Stimulated activated naive CD8-positive, alpha-beta T cell treated with anti-CD3 and anti-CD28 coated beads, Interleukin-15, Interleukin-2, amounts not matched to agents 100 ng/mL and 50 ng/mL, for 24 hours (primary cell): ENCODE measurements around the gene C5orf47.

Source experiments
- H3K27ac Mint-ChIP-seq: one replicate; pipeline ENCODE4 v1.8.0; 2021; ENCODE audit warnings: mild to moderate bottlenecking, mixed read lengths
- H3K27me3 Mint-ChIP-seq: one replicate; pipeline ENCODE4 v1.8.0; 2021; ENCODE audit warnings: mixed read lengths
- H3K36me3 Mint-ChIP-seq: one replicate; pipeline ENCODE4 v1.8.0; 2021; ENCODE audit warnings: low read depth, mixed read lengths
- H3K4me1 Mint-ChIP-seq: one replicate; pipeline ENCODE4 v1.8.0; 2021; ENCODE audit warnings: low read depth, mixed read lengths
- H3K4me3 Mint-ChIP-seq: one replicate; pipeline ENCODE4 v1.8.0; 2021; ENCODE audit warnings: mild to moderate bottlenecking, mixed read lengths
- H3K9me3 Mint-ChIP-seq: one replicate; pipeline ENCODE4 v1.8.0; 2021; ENCODE audit warnings: mixed read lengths

The C5orf47 gene

GRCh38 chr5:173963867-173964441 lies 25.0 kb upstream of the C5orf47 start:
- Mint-ChIP-seq H3K9me3 (no peaks in the 10 kb centered on the region), H3K27ac (no peak overlapping the region), H3K27me3 (no peaks in the 10 kb centered on the region), H3K4me1 (peaks cover 19% of the 10 kb centered on the region), H3K36me3 (peaks cover 3% of the 10 kb centered on the region), H3K4me3 (no peak overlapping the region)

DNA sequence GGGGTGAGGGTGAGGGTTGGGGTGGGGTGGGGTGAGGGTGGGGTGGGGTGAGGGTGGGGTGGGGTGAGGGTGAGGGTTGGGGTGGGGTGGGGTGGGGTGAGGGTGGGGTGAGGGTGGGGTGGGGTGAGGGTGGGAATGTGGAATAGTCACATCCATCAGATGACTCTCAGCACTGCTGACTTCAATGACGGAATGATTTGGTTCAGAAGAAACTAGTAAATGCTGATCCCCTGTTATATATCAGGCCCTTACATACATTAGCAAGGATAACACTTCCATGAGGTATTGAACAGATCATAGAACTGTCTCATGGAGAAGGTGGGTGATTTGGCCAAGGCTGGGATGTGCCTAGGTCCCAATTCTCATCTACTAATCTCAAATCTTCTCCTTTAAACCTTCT lies 24.5 kb upstream of the C5orf47 start:
- Mint-ChIP-seq H3K4me3 (no peak overlapping the region), H3K27ac (no peak overlapping the region), H3K36me3 (peaks cover 3% of the 10 kb centered on the region), H3K27me3 (no peaks in the 10 kb centered on the region), H3K4me1 (peaks cover 19% of the 10 kb centered on the region), H3K9me3 (no peaks in the 10 kb centered on the region)

- Mint-ChIP-seq H3K4me1 (peaks cover 19% of the 10 kb centered on the region), H3K36me3 (no peaks in the 10 kb centered on the region), H3K4me3 (no peak overlapping the region), H3K27ac (no peak overlapping the region), H3K9me3 (no peaks in the 10 kb centered on the region), H3K27me3 (peaks cover 4% of the 10 kb centered on the region)
Measured at GRCh38 chr5:173967241-173967640, 21.7 kb upstream of the C5orf47 start.

DNA sequence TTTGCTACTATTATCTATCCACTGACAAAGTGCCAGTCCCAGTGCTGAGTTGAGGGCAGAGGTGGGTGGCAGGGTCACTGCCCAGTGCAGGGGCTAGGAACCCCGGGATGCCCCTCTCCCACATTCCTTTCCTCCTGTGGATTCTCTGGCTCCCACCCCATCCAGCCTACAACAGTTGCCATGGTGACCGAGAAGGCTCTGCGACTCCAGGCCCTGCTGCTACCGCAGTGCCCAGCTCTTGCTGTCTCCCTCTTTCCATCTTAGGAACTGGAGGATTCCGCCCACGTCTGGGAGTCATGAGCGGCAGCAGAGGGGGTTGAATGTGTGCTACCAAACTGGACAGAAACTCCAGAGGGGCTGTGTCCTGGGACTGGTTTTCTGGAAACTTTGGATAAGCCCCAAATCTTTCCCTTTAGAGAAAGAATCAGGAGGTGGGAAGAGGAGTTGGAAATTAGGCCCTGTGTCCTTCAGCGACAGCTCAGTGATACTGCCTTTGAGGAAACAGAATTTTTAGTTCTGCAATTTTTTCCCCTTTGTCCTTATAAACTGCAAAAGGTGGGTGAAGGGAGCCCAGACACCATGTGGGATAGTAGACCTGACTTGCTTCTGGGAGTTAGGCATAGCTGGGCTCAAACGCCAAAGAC lies 20.7 kb upstream of the C5orf47 start:
- H3K27me3 Mint-ChIP-seq: peaks cover 4% of the 10 kb centered on the region
- peaks cover 19% of the 10 kb centered on the region for H3K4me1 Mint-ChIP-seq
- H3K36me3 Mint-ChIP-seq: no peaks in the 10 kb centered on the region
- no peaks in the 10 kb centered on the region for H3K9me3 Mint-ChIP-seq
- H3K27ac Mint-ChIP-seq: no peak overlapping the region
- no peak overlapping the region for H3K4me3 Mint-ChIP-seq

GRCh38 chr5:173969167-173970049 lies 19.6 kb upstream of the C5orf47 start:
- no peak overlapping the region for H3K27ac Mint-ChIP-seq
- H3K9me3 Mint-ChIP-seq: no peaks in the 10 kb centered on the region
- H3K4me3 Mint-ChIP-seq: no peak overlapping the region
- peaks cover 4% of the 10 kb centered on the region for H3K27me3 Mint-ChIP-seq
- H3K36me3 Mint-ChIP-seq: no peaks in the 10 kb centered on the region
- peaks cover 17% of the 10 kb centered on the region for H3K4me1 Mint-ChIP-seq

GRCh38 chr5:173970878-173971650 lies 17.9 kb upstream of the C5orf47 start:
- peaks cover 9% of the 10 kb centered on the region for H3K4me1 Mint-ChIP-seq
- no peak overlapping the region for H3K4me3 Mint-ChIP-seq
- no peak overlapping the region for H3K27ac Mint-ChIP-seq
- H3K27me3 Mint-ChIP-seq: peaks cover 4% of the 10 kb centered on the region
- H3K9me3 Mint-ChIP-seq: no peaks in the 10 kb centered on the region
- no peaks in the 10 kb centered on the region for H3K36me3 Mint-ChIP-seq

DNA sequence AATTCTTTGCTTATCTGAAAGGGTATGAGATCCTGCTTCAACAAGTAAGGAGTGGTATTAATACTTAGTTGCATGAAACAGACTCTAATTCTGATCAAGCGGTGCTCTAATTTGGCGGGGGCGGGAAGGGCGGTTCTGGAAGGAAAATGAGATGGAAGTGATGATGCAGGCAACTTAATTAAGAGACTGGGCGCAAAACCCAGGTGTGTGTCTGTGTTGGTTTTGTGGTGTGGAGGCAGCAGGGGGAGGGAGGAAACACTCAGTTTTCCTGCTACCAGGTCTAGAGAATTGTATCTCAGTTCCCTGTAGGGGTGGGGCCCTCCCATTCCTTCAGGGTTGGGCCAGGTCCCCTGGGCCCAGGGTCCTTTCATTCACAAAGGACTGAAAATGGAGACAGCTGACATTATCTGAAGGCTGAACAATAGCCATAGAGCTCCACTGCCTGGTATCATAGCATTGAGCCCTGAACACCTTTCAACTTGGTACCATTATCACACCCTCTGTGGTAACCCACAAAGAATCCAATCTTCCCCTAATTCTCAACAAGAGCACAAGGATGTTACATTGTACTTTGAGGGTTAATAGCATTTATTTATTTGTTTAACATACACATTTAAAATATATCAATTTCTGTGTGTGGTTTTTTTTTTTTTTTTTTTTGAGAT lies 17.2 kb upstream of the C5orf47 start:
- H3K4me3 Mint-ChIP-seq: no peak overlapping the region
- peaks cover 4% of the 10 kb centered on the region for H3K27me3 Mint-ChIP-seq
- no peaks in the 10 kb centered on the region for H3K36me3 Mint-ChIP-seq
- no peak overlapping the region for H3K27ac Mint-ChIP-seq
- H3K9me3 Mint-ChIP-seq: no peaks in the 10 kb centered on the region
- peaks cover 9% of the 10 kb centered on the region for H3K4me1 Mint-ChIP-seq

- Mint-ChIP-seq H3K4me3 (peak overlapping the region; percentile 71), H3K4me1 (peaks cover 9% of the 10 kb centered on the region), H3K27ac (no peak overlapping the region), H3K36me3 (no peaks in the 10 kb centered on the region), H3K9me3 (no peaks in the 10 kb centered on the region), H3K27me3 (peaks cover 7% of the 10 kb centered on the region)
Measured at GRCh38 chr5:173972607-173972924, 16.4 kb upstream of the C5orf47 start.

DNA sequence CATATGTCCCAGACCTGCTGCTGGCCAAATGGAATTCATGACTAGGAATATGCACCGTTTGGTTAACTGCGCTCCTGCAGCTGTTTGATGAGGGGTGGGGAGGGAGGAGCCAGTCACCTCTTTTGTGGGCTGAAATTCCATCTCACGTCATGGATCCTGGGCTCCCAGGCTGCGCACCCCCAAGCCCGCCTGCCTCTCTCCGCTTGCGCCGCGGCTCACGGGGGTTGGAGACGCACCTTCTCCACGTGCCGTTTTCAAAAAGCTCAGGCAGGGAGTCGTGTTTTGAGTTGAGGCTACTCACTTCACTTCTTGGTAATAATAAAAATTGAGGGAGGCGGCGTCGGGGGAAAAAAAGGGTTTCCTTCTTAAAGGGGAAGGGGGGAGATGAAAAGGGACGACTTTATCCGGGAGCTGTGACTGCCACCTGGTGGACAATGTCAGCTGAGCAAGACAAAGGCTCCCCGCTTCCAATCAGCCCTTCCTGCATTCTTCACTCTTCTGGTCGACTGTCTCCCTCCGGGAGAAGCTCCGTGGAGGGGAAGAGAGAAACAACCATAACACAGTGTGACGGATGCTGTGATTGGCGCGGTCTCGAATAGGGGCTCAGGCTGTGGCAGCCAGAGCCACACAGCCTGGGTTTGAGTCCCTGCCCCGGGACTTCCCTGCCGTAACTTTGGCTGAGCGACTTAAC lies 15.9 kb upstream of the C5orf47 start:
- Mint-ChIP-seq H3K27ac (no peak overlapping the region), H3K9me3 (no peaks in the 10 kb centered on the region), H3K4me3 (peak overlapping the region; percentile 71), H3K27me3 (peaks cover 11% of the 10 kb centered on the region), H3K36me3 (no peaks in the 10 kb centered on the region), H3K4me1 (peaks cover 9% of the 10 kb centered on the region)

- Mint-ChIP-seq H3K4me1 (peaks cover 9% of the 10 kb centered on the region), H3K27me3 (peaks cover 14% of the 10 kb centered on the region), H3K27ac (no peak overlapping the region), H3K4me3 (peak overlapping the region; percentile 71), H3K9me3 (no peaks in the 10 kb centered on the region), H3K36me3 (no peaks in the 10 kb centered on the region)
Measured at GRCh38 chr5:173973616-173973969, 15.4 kb upstream of the C5orf47 start.

DNA sequence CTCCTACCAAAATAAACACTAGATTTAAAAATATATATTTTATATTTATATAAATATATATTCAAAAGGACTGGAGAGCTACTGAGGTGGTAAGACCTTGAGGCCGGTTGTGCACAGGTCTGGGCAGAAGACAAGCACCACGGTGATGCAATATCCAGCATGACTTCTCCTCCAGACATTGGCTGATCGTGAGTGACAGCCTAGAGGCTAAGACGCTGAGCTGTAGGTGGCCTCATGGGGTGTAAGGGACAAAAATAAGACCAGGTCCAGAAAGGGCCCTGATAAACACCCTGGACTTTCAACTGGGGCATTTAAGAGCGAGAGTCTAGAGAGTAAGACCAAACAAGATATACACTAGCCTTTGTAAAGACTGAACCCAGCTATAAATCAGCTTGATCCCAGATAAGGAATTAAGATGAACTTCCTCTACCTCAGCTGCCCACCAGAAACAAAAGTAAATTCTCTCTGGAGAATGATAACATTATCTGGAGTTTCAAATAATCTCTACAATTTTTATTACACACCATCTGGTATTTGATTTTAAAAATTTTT lies 14.2 kb upstream of the C5orf47 start:
- H3K4me1 Mint-ChIP-seq: peaks cover 9% of the 10 kb centered on the region
- no peak overlapping the region for H3K27ac Mint-ChIP-seq
- no peak overlapping the region for H3K4me3 Mint-ChIP-seq
- H3K9me3 Mint-ChIP-seq: no peaks in the 10 kb centered on the region
- H3K36me3 Mint-ChIP-seq: no peaks in the 10 kb centered on the region
- peaks cover 21% of the 10 kb centered on the region for H3K27me3 Mint-ChIP-seq

- Mint-ChIP-seq H3K27me3 (peaks cover 62% of the 10 kb centered on the region), H3K4me1 (no peaks in the 10 kb centered on the region), H3K27ac (no peak overlapping the region), H3K36me3 (no peaks in the 10 kb centered on the region), H3K9me3 (no peaks in the 10 kb centered on the region), H3K4me3 (no peak overlapping the region)
Measured at GRCh38 chr5:173981185-173981761, 7.7 kb upstream of the C5orf47 start.

DNA sequence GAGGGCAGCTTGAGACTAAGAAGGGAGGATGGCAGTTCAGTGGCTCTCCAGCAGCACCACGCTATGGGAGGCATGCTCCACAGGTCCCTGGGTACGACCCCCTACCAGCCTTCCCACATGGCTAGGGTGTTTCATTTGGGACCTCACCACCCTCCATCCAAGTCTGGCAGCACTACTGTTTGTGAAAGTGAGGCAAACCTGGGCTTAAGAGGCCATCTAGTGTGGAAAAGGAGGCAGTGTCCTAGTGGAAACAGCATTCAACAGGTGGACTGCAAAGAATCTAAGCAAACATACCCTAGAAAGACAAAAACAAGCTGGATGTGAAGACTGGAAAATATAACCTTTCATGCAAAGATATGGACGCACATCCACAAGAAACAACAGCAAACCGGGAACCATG lies 4.8 kb upstream of the C5orf47 start:
- H3K4me3 Mint-ChIP-seq: no peak overlapping the region
- no peaks in the 10 kb centered on the region for H3K4me1 Mint-ChIP-seq
- peaks cover 49% of the 10 kb centered on the region for H3K27me3 Mint-ChIP-seq
- H3K36me3 Mint-ChIP-seq: no peaks in the 10 kb centered on the region
- no peaks in the 10 kb centered on the region for H3K9me3 Mint-ChIP-seq
- no peak overlapping the region for H3K27ac Mint-ChIP-seq
